ENCODE data around the gene ADGRD1.

Gene ADGRD1

DNA sequence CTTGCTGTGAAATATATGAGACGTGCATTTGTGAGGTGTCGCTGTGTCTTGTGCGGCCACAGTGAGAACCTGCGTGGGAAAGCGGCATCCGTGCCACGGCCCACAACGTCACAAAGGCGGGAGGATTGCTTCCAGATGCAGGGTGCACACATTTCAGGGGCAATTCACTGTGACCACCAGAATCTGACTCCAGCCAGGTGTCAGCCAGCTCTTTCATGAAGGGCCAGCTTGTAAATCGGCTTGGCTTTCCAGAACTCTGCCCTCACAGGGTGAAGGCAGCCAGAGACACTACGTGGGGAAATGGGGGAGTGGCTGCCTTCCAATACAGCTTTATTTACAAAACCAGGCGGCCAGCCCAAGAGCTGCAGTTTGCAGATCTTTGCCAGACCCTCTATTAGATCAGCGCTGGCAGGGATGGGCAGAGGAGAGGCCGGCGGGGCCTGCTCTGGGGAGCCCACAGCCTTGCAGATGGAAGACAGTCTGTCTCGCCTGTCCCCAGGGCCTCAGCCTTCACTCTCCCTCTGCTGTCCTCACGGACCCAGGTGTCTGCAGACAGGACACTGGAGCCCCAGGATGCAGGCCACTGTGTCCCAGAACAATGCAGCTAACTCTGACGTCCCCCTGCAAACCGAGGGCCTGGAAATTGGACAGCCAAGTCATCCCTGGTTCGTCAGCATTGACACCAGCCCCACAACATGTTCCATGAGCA, 53.5 kb downstream of the ADGRD1 start:
- no peak for DNase-seq (ENCODE audit: low read depth in 2 of 2)

DNA sequence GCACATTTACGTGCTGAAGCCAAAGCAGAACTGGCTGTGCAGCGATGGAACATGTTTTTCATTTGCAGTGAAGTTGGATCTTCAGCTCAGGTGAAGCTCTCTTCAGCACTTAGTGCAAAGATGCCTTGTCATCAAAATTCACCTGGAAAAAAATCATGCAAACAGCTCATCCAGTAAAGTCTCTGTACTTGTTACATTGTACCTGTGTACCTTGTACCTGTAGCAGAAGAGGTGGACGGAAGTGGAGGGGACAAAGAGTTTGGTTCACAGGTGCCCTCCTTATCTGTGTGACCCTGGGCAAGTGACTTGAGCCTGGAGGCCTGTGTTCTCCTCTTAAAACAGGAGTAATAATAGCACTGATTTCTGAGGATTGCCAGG, 54.0 kb downstream of the ADGRD1 start:
- DNase-seq (ENCODE audit: low read depth in 2 of 2): no peak

DNA sequence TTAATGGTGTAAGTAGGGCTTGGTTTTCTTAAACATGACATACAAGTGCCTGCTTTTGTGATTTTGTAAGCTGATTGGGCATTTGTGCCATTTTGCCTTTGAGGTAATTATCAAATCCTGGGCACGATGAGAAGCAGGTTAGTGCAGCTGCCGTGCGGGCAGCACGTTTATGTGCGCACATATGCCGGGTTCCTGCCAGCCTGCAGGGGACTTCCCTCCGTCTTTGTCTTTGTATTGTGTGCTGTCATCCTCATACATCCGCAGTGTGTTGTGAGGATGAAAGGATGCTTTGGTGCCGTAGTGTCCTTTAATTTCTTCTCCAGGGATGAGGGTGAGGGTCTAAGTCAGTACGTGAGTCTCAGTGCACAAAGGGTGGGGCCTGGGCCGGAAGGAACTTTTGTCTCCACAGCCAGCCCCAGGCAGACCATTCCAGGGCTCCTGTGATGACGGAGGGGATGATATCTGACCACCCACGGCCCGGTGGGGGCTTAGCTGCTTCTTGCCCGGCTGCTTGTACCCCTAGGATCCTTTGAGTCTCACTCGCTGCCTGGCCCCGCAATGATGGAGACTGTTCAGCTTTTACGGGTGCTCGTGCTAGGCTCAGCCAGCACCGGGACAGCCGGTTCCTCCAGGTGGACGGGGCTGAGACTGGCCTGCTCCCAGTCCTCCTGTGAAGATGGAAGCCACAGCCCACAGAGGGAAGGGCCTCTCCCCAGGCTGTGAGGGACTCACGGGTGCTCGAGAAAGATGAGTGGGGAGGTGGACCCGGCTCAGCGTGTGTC, 54.6 kb downstream of the ADGRD1 start:
- no peak for DNase-seq (ENCODE audit: low read depth in 2 of 2)

DNA sequence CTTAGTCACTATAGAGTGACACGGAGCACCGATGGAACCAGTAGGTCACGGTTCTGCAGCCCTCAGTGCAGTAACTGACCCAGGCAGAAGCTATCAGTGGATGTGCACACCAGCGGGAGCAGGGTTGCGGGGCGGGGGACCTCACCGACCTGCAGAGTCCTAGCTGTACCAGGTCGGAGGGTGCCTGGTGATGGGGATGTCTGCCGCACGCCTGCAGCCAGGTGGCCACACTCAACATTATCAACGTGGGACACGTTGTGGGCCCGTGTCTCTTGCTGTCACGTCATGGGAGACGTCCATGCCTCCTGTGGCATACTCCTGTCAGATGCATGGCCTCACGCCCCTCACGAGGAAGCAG, 55.2 kb downstream of the ADGRD1 start:
- no peak for DNase-seq (ENCODE audit: low read depth in 2 of 2)

DNA sequence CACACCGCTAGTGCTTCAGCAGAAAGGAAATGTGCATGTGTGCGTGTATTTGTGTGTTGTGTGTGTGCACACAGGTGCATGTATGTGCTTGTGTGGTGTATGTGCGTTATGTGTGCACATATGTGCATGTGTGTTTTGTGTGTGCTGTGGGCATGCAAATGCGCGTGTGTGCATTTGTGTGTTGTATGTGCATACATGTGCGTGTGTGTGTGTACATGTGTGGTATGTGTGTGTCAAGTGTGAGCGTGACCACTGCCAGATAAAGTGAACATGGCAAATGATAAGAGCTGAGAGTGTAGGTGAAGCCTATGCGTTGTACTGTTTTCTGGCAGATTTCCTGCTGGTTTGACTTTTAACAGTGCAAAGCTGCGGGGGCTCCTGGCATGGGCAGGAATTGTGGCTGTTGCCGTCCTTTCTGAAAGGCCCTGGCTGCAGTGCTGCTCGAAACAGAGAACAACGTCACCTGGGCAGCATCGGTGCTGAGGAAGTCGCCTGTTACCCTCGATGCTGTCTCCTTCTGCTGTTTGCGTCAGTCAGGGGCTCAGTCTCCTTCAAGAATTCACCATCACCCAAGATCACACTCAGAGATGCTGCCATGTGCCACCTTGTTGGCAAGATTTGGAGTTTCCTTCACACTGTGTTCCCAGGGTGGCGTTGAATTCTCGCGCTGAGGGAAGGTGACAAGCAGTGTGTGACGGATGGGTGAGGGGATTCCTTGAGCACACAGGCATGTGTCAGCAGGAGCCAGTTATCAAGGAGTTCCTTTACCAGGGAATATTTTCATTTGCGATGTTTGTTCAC, 56.1 kb downstream of the ADGRD1 start:
- no peak for DNase-seq (ENCODE audit: low read depth in 2 of 2)

DNA sequence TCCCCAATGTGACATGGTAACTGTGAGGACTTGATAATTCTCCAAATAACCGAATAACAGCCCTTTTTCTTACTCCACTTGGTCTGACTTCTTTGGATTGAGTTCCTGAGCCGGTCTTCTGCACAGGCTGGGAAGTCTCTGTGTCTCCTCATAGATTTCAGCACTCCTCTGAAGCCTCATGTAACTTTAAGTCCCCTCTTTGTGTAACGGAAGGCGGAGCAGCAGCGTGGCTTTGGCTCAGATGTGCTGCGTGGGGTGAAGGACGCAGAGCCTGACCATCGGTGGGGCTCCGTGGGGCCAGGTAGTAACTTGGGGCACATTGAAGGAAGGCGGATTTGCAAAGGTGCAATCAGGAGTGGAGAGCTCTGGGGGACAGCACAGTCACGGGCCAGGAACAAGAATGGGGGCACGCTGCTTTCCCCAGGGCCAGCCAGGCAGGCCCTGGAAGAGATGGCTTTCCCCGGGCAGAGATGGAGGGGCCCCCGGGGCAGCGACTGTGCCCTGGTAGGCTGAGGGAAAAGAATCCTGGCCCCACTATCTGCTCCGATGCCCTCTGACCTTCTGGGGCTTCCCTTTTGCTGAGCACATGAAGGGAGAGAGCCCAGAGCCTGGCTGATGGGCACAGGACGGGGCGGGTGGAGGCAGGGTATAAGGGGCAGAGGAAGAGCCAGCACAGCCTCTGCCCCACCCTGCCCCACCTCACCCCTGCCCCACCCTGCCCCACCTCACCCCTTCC, 56.9 kb downstream of the ADGRD1 start:
- no peak for DNase-seq (ENCODE audit: low read depth in 2 of 2)

DNA sequence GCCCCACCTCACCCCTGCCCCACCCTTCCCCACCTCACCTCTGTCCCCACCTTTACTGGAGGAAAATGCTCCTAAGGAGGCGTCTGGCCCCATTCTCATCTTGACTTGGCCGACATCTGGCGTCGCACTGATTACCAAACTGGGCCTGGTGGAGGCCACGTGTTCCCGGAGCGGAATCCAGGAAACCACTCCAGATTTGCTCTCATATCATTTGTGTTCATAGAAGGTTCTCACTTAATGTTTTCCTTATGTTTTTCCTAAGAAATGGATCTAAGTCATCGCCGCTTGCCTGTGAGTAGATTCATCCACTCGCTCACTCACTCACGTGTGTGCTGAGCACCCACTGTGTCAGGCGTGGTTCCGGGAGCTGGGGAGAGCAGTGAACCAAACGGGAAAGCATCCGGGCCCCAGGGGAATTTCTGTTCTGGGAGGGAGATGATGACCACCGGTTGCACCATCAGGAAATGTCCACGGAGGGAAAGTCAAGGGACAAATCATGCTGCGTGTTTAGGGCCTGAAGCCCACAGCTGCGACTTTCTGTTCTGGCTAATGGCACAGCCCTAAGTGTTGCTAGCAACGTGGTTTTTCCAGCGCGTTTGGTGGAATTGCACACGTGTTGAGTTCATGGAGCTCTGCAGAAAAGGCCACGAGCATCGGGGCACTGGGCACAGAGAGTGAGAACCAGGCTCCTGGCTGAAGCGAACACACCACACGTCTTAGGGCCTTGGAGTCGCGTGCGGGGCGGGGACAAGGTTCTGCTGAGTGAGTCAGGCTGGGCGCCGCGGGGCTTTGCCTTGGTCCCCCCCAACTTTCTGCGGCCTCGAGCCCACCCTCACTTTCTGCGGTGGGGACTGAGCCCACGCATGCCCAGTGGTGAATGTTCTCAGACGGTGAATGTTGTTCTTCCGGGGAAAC, 57.7 kb downstream of the ADGRD1 start:
- DNase-seq (ENCODE audit: low read depth in 2 of 2): no peak

DNA sequence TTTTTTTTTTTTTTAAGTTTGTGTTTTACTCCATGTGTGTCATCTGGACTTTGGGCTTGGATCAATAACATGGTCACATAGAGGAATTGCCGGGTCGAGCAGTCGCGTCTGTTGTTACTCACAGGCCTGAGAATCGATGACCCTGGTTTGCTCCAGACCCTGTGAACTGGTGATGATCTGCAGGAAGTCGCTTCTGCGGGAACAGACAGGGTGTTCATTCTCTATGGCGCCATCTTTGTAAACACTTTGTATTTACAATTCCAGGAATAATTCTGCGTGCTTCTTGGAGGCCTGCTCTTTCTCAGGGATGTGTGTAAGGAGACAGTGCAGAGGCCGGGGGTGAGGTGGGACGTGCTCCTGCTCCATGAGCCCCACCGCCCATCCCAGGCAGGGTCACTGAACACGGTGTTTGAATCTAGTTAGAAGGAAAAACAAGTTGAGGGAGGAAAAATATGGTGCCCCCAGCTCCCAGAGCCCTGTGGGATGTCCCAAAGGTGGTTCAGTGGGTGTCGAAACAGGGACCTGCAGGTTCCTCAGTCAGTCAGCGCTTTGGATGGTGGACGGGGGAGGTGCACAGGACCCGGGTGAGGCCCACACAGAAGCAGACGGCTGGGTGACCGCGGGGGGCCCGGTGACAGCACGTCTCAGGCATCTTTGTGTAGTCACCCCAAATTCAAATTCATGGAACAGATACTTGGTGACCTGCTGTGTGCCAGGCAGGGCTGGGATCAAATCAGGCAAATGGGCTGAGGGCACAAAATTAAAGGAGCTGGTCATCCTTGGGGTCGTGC, 58.8 kb downstream of the ADGRD1 start:
- DNase-seq (ENCODE audit: low read depth in 2 of 2): no peak

GRCh38 chr12:131013118-131013517, 59.4 kb downstream of the ADGRD1 start:
- DNase-seq (ENCODE audit: low read depth in 2 of 2): no peak

GRCh38 chr12:131014343-131014742, 60.6 kb downstream of the ADGRD1 start:
- DNase-seq (ENCODE audit: low read depth in 2 of 2): no peak

DNA sequence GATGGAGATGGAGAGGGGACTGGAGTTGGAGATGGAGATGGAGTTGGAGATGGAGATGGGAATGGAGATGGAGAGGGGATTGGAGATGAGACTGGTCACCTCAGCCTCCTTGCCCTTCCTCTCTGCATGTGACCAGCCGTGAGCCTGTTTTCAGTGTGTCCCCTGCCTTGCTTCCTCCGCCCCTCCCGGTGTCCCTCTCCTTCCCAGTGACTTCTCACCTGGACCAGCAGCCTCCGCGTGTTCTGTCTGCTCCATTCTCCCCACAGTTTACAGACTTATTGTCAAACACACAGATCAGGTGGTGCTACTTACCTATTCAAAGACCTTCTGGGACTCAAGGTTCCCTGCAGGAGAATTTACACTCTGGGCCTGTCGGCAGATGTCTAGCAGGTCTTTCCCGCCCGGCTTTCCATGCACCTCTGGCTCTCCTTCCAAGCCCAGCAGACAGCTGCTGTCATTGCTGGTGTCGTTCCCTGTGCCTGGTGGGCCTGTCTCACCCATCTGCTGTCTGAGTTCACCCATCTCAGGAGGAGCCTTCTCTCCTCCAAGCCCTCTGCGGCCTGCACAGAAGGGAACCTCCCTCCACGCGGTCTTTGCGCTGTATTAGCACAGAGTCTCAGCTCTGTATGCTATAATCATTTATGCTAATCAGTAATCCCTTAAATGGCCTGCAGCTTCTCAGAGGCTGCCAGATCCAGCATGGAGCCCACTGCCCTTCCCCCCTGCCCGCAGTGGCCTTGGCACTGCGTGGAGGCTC, 62.1 kb downstream of the ADGRD1 start:
- DNase-seq (ENCODE audit: low read depth in 2 of 2): no peak

- no peak for DNase-seq (ENCODE audit: low read depth in 2 of 2)
Measured at GRCh38 chr12:131017477-131017991, 63.8 kb downstream of the ADGRD1 start.

DNA sequence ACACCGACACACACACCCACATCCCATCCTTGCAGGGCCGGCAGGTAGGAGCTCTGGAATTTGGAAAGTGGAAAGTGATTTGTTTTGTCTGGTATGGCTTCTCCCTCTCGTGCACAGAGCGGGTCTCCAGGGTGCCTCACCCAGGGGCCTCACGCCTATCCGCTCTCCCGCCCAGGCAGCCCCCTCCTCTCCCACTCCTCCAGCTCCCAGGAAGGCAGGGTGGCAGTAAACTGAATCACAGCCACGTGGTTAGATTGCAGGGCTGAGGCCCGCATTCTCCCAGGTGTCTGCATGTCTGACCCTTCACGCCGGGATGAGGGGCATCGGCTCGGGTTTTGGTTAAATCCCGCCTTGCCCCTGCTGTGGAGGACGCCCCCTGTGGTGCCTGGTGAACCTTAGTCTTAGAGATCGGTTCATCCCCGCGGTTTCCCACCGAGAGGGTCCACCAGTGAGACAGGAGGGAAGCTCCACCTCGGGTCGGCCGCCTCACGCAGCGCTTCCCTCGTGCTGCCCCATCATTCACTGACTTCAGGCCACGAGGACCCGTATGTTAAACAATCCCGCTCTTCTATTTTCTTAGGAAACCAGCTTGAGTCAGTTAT, 64.4 kb downstream of the ADGRD1 start:
- no peak for DNase-seq (ENCODE audit: low read depth in 2 of 2)

GRCh38 chr12:131018808-131019397, 65.2 kb downstream of the ADGRD1 start:
- no peak for DNase-seq (ENCODE audit: low read depth in 2 of 2)

- DNase-seq (ENCODE audit: low read depth in 2 of 2): no peak
Measured at GRCh38 chr12:131020326-131021153, 66.8 kb downstream of the ADGRD1 start.

DNA sequence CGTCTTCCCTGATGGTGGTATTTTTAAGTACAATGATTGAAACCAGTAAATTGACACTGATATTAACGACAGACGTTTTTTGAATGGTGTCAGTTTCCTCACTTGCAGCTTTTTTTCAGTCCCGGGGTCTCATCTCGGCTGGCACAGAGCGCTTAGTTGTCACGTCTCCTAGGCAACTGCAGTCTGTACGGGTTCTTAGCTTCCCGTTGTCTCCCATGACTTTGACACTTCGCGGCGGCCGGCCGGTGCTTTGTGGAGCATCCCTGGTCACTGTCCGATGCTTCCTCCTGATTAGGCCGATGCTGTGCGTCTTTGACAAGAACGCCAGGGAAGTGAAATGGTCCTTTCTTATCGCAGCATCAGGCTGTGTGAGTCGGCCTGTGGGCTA, 67.4 kb downstream of the ADGRD1 start:
- DNase-seq (ENCODE audit: low read depth in 2 of 2): no peak

DNA sequence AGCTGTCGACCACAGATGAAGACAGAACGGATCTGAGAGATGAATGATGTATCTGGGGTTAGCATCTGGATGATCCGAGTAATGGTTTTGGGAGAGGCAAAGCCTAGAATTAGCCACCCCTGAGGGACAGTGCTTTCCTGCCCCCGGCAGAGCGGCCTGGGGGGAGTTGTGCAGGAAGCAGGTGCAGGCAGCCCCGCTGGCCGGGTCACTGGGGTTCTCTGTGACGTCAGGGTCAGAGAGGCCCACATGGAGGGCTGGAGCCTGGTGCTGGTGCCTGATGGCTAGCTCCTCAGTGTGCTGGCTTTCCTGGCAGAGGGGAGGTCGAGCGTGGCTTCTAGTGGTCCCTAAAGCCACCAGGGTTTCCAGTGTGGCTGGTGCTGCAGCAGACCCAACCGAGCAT, 70.3 kb downstream of the ADGRD1 start:
- no peak for DNase-seq (ENCODE audit: low read depth in 2 of 2)

All from stimulated activated CD4-positive, alpha-beta T cell treated with anti-CD3 and anti-CD28 coated beads, Interleukin-12 subunit alpha, Interleukin-12 subunit beta, amount 100 ng/mL, for 24 hours (primary cell).